Stimulated activated CD4-positive, alpha-beta T cell treated with anti-CD3 and anti-CD28 coated beads, Interleukin-4, amount 100 ng/mL, for 48 hours (primary cell): ENCODE data around the gene GAREM1.

ENCODE experiments used
- DNase-seq, 2 donors: peaks; one replicate each; pipeline ENCODE4 v3.0.0-alpha.2; 2020; ENCODE audit warnings: low read depth in 2 of 2

GAREM1 gene

GRCh38 chr18:32425466-32425865, 45.2 kb downstream of the GAREM1 start:
- no peak for DNase-seq

DNA sequence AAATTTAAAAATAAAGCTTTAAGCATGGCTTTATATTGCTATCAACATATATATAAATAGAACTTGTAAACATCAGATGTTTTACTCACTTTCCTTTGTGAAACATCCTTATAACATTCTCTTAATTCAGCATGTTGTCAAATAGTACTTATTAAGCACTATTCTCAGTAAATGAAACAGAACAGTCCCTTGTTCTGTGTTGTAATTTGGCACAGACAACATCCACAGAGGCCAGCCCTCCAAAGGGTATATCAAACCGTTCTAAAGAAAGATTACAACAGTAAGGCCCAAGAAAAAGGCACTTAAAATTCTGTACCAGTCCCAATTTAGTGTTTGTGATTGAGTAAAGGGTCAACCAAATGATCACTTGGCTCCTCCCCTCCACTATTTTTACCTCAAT, 46.0 kb downstream of the GAREM1 start:
- no peak for DNase-seq

DNA sequence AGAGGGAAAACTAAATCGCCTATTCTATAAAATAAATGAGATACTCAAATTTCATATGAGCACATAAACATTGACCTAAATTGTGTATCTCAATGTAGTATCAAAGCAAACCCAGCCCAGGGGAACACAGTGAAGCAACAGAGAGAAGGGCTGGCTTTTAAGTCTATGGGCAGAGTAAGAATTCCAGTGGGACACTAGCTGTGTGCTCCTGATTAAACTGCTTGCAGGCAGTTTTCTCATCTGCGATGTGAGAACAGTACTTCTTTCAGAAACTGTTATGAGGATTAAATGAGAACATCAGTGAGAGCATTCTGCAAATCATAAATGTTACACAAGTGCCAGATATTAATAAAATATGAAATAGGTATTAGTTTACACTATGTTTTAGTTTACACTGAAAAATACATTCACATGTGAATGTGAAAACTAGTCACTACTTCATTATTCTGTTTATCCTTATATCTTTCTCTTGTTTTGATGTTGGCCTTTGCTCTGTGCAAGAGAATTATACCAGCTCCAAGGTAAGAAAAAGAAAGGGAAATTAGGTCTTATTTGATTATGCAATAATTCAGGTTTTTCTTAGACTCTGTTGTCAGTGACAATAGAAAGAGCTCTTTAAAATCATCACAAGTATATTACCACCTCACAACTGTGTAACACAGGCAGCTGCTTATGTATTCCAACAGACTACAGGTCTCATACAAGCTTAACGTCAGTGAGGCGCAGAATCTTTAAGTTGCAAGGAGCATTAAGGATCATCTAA, 47.5 kb downstream of the GAREM1 start:
- no peak for DNase-seq

GRCh38 chr18:32422201-32422600, 48.5 kb downstream of the GAREM1 start:
- no peak for DNase-seq

- DNase-seq: no peak
These were observed 50.5 kb downstream of the GAREM1 start for GRCh38 chr18:32420084-32420750.

- DNase-seq: no peak
These were observed 52.5 kb downstream of the GAREM1 start for GRCh38 chr18:32418148-32418547.

- no peak for DNase-seq
These were observed 65.1 kb downstream of the GAREM1 start for GRCh38 chr18:32405588-32405987.

DNA sequence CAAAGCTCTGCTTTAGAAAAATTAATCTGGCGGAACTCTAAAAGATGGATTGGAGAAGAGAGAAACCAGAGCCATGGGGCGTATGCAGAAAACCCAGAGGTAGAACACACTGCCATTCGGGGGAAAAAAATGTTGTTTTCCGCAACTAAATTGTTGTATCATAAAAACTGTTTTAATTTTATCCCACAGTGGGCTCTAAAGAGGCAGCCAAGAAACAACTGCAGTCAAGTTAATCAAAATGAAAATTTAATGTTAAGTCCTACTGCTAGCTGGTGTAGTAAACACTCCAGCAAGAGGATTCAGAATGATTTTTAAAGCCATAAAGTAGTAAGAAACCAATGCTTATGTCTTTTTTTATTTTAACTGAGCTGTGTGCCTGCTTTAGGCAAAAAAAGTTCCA, 69.1 kb downstream of the GAREM1 start:
- no peak for DNase-seq

- DNase-seq: no peak
These were observed 77.3 kb downstream of the GAREM1 start for GRCh38 chr18:32393407-32393806.

- DNase-seq: no peak
These were observed 79.6 kb downstream of the GAREM1 start for GRCh38 chr18:32391126-32391525.

GRCh38 chr18:32389858-32390257, 80.8 kb downstream of the GAREM1 start:
- DNase-seq: no peak

- no peak for DNase-seq
These were observed 81.5 kb downstream of the GAREM1 start for GRCh38 chr18:32389191-32389590.

DNA sequence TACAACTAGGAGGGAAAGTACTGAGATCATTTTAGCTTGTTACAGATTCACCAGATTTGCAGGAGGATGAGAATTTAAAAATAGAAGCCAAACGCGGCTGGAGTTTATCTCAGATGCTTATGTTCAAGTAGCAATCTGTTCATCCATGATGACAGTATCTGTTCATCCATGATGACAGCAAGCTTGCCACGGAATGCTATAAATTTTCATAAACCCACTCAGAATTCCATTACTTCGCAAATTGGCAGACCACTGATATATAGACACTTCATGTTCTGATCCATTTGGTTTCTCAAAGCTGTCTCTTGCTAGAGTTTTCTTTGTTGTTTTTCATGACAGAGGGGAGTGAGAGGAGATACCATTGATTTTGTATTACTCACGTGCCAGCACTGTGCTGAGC, 84.2 kb downstream of the GAREM1 start:
- no peak for DNase-seq

DNA sequence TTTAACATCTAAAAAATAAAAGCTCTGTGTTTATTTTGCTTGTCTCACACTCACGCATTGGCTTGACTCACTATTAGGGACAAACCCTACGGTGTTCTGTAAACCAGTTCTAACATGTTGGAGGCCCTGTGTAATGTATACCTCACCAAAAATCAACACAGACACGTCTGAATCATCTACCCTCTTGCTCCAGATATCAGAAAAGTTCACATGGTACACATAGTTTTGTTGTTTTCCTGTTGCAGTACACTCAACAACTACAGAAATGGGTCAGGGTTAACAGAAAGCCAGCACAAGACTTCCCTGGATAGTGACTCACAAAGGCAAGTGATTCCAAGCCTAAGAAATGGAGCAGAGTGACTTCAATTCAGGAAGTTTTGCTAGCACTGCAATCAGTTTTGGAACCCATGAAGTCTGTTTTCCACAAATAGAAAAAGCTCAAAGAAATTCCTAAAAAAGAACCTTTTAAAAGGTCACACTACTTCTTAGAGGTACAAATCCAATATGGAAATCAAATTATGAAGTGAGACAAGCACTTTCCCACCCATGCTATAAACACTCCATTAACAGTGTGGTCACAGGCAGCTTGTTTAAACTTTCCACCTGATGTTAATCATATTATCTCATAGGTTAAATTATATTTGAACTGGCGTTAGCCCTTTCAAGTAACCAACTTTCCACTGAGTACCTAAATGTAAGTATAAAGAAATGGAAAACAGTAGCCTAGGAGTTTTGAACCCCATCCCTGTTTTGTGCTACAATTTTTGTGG, 87.4 kb downstream of the GAREM1 start:
- no peak for DNase-seq

DNA sequence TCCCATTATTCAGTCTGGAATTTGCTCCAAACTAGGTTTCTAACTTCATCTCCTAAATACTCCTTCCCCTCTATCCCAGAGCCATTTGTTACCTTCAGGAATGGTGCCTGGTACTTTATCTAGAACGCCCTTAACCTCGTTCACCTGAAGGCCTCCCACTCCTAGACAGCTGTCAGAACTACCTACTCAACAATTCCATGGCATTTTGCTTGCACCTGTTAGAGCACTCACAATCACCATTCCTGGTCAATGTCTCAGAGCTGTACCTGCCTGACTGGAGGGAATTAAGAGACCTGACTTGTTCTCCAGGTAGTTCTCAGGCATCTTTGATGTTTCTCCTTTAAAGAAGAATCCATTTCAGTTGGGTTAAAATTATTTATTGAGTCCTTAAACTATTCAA, 88.9 kb downstream of the GAREM1 start:
- no peak for DNase-seq

GRCh38 chr18:32380559-32380958, 90.1 kb downstream of the GAREM1 start:
- no peak for DNase-seq

- no peak for DNase-seq
These were observed 90.8 kb downstream of the GAREM1 start for GRCh38 chr18:32379891-32380290.

GRCh38 chr18:32378705-32379104, 92.0 kb downstream of the GAREM1 start:
- no peak for DNase-seq

- DNase-seq: no peak
These were observed 96.7 kb downstream of the GAREM1 start for GRCh38 chr18:32373995-32374394.

DNA sequence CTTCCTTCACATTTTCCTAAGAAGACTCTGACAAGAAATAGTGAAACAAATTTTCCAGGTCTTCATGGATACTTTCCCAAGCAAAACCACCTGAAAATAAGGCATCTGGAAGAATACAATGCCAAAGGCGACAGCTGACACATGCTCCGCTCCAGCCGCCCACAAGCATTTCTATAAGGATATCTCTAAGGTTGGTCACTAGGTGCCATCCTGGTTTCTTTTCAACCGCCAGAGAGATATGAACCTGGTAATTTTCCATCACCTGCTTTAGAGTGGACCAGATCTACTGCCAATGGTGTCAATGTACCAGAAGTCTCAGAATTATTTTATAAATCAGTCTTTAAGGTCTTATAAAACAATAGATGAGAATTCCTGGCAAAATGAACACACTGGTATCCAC, 97.2 kb downstream of the GAREM1 start:
- DNase-seq: no peak

DNA sequence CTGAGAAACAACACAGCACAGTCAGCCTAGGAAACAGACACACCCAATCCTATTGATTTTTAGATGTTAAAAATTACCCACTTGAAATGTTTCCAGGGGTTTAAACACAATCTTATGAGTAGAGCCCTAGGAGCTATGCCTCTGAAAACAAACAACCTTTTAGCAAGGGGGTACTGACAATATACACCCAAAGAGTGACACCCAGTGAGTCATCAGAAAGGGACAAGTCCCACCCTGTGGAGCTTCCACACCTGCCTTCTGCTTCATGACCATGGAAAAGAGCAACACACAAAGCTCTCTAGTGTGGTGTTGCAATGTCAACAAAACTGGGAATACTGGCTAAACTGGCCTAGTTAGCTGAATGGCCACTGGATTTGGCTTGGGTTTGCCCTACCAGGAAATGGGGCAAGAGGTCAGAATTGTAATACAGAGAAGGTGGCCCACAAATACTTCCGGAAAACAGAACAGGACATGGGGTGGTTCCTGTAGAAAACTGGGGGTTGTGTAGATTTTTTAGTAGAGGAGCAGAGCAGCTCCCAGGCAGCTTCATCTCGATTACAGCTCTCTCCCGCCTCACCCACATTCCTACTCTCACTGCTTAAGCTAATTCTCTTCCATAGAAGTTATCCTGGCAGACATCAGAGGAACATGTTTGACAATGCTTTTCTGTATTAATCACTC, 98.2 kb downstream of the GAREM1 start:
- DNase-seq: no peak

- no peak for DNase-seq
These were observed 98.7 kb downstream of the GAREM1 start for GRCh38 chr18:32372047-32372380.
